Cardiac muscle cell (in vitro differentiated cells and primary cell): ENCODE measurements around the gene FAM47B. TPM values are rescaled to one million over a fixed set of nuclear protein-coding genes. Genes with fewer than 3 reads are reported as not detected.

Experiments
- DNase-seq, 2 donors: peaks; one replicate each; pipeline versions ENCODE4 v3.0.0 to v3.0.0-alpha.2; 2010 to 2017; ENCODE audit warnings: low read depth in 1 of 2, low spot score in 1 of 2
- H3K27ac ChIP-seq: fragments of 200-600 bp; sonication (generic); 2 replicates; pipeline ENCODE4 v1.5.1; 2016
- H3K27me3 ChIP-seq: fragments of 200-600 bp; sonication (generic); 2 replicates; pipeline ENCODE4 v1.6.0; 2016; ENCODE audit warnings: control low read depth
- H3K36me3 ChIP-seq: fragments of 200-600 bp; sonication (generic); 2 replicates; pipeline ENCODE4 v1.5.1; 2016; ENCODE audit warnings: control low read depth
- H3K4me1 ChIP-seq: fragments of 200-600 bp; sonication (generic); 2 replicates; pipeline ENCODE4 v1.8.1; 2017; ENCODE audit warnings: low read depth, mild to moderate bottlenecking, mixed run types
- H3K4me3 ChIP-seq: fragments of 200-600 bp; sonication (generic); 2 replicates; pipeline ENCODE4 v1.5.1; 2016; ENCODE audit warnings: mild to moderate bottlenecking
- H3K9me3 ChIP-seq: fragments of 200-600 bp; sonication (generic); 2 replicates; pipeline ENCODE4 v1.5.1; 2017; ENCODE audit warnings: low read depth, mild to moderate bottlenecking, control low read depth
- CTCF ChIP-seq: IDR thresholded peaks from 2 replicates; pipeline ENCODE4 v1.5.1; 2012; ENCODE audit warnings: low read depth, mild to moderate bottlenecking, low read length
- polyA plus RNA-seq: library from polyadenylated mRNA; unstranded; fragments of >200 nt; fragmentation: Nextera tagmentation; extraction: Ambion mirVana; gene quantifications from 2 replicates; pipeline ENCODE4 v1.2.1, GENCODE V29; 2016
- total RNA-seq: library from RNA; depleted of rRNA; stranded (reverse); fragments of >200 nt; gene quantifications from 2 replicates; pipeline ENCODE4 v1.2.3, GENCODE V29; 2016

The FAM47B gene
- total RNA-seq = not detected in 2 replicates
- not detected in 2 replicates for polyA plus RNA-seq

DNA sequence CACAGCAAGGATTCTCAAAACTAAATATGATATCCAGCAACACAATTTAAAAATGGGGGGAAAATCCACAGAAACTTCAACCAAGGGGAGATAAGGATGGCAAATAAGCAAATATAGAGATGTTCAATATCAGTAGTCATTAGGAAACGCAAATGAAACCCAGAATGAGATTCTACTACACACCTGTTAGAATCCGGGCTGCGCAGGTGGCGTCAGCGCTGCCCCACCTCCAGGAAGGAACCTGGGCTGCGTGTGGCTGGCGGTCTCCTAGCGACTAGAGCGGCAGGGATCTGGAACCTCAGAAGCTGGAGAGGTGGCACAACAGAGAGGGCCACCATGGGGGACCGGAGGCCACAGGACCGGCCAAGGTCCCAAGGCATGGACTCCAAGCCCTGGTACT is at the start of gene FAM47B:
Gene FAM47B (plus strand): TSS at position 301 of the 400 bp plus-strand sequence. CDS start 36 bp downstream, at position 337.
- DNase-seq = no peak
- H3K27ac ChIP-seq = no peak within 1 kb of the TSS
- no peaks in the 10 kb centered on the region for H3K36me3 ChIP-seq
- H3K27me3 ChIP-seq = no peaks in the 10 kb centered on the region
- no peak within 1 kb of the TSS for H3K4me3 ChIP-seq
- TF ChIP-seq CTCF = no peak
- H3K9me3 ChIP-seq = no peaks in the 10 kb centered on the region
- no peaks in the 10 kb centered on the region for H3K4me1 ChIP-seq

- H3K4me1 ChIP-seq = no peaks in the 10 kb centered on the region
- H3K36me3 ChIP-seq = no peaks in the 10 kb centered on the region
- no peaks in the 10 kb centered on the region for H3K27me3 ChIP-seq
- DNase-seq = peak in 1 of 2 donors; percentile 25
- H3K9me3 ChIP-seq = no peaks in the 10 kb centered on the region
- peak; percentile 32 for TF ChIP-seq CTCF
- H3K4me3 ChIP-seq = no peak overlapping the region
- H3K27ac ChIP-seq = no peak overlapping the region
Measured at GRCh38 chrX:34893741-34894140, 48.9 kb upstream of the FAM47B start.

DNA sequence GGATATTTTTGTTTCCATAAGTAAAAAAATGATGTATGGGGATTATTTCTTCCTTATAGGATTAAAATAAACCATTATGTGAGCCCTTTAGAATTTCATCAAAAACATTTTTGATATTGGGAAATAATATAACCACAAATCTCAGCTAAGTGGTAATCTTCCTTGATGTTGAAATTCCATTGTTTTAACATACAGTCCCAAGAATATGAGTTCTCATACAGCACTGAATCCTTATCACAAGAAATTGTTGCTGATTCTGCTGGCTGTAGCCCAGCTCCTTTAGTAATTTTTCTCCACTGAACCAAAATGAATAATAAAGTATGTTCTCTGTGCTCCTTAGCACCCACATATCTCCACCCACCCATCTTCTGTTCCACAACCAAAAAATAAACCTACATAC is 41.9 kb upstream of the FAM47B start:
- H3K9me3 ChIP-seq = no peaks in the 10 kb centered on the region
- H3K27ac ChIP-seq = no peak overlapping the region
- no peak overlapping the region for H3K4me3 ChIP-seq
- peaks cover 4% of the 10 kb centered on the region for H3K4me1 ChIP-seq
- peak in 1 of 2 donors; percentile 76 for DNase-seq
- H3K27me3 ChIP-seq = no peaks in the 10 kb centered on the region
- no peak for TF ChIP-seq CTCF
- no peaks in the 10 kb centered on the region for H3K36me3 ChIP-seq

DNA sequence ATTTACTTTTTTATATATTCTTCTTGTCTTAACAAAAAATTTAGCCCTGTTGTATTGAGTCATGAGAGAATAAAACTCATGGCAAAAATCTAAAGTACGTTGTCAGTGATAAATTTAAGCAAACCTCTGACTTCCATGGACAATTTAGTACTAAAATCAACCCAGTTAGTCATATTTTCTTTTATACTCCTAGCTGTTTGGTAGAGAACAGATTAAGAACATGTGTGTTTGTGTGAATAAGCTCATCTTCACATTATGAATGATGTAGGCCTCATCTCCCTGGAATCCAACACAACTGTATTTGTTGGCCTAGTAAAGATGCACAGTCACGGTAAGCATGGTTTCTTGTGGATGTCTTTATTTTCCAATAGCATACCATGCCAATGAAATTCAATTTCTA is 40.8 kb upstream of the FAM47B start:
- Histone ChIP-seq H3K27me3 (no peaks in the 10 kb centered on the region), H3K27ac (no peak overlapping the region), H3K36me3 (no peaks in the 10 kb centered on the region), H3K9me3 (no peaks in the 10 kb centered on the region), H3K4me1 (peaks cover 4% of the 10 kb centered on the region), H3K4me3 (no peak overlapping the region)
- DNase-seq = no peak
- TF ChIP-seq CTCF = no peak

DNA sequence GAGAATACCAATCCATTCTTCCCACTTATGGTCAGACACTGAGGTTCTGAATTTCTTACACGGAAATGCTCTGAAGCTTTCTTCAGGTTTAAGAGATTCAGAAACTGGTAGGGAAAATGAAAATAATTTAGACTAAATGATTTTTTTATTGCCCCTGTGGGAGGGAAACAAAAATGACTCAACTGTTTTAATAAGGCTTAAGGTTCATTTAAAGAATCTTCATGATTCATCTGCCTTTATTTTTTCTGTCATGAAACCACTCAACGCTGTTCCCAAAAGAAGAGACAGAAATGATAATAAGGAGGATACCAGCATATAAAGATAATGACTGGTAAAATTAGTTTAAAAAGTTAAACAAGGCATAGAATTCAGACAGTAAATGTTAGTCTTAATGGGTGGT is 39.3 kb upstream of the FAM47B start:
- TF ChIP-seq CTCF = no peak
- Histone ChIP-seq H3K4me3 (no peak overlapping the region), H3K4me1 (peaks cover 4% of the 10 kb centered on the region), H3K27ac (no peak overlapping the region), H3K36me3 (no peaks in the 10 kb centered on the region), H3K27me3 (no peaks in the 10 kb centered on the region), H3K9me3 (no peaks in the 10 kb centered on the region)
- no peak for DNase-seq

- H3K9me3 ChIP-seq = no peaks in the 10 kb centered on the region
- no peaks in the 10 kb centered on the region for H3K36me3 ChIP-seq
- H3K27me3 ChIP-seq = no peaks in the 10 kb centered on the region
- TF ChIP-seq CTCF = no peak
- no peak for DNase-seq
- H3K4me1 ChIP-seq = no peaks in the 10 kb centered on the region
- H3K27ac ChIP-seq = no peak overlapping the region
- H3K4me3 ChIP-seq = no peak overlapping the region
Measured at GRCh38 chrX:34909151-34909550, 33.4 kb upstream of the FAM47B start.
